ENCODE data around the gene EIF4G3.

DNA sequence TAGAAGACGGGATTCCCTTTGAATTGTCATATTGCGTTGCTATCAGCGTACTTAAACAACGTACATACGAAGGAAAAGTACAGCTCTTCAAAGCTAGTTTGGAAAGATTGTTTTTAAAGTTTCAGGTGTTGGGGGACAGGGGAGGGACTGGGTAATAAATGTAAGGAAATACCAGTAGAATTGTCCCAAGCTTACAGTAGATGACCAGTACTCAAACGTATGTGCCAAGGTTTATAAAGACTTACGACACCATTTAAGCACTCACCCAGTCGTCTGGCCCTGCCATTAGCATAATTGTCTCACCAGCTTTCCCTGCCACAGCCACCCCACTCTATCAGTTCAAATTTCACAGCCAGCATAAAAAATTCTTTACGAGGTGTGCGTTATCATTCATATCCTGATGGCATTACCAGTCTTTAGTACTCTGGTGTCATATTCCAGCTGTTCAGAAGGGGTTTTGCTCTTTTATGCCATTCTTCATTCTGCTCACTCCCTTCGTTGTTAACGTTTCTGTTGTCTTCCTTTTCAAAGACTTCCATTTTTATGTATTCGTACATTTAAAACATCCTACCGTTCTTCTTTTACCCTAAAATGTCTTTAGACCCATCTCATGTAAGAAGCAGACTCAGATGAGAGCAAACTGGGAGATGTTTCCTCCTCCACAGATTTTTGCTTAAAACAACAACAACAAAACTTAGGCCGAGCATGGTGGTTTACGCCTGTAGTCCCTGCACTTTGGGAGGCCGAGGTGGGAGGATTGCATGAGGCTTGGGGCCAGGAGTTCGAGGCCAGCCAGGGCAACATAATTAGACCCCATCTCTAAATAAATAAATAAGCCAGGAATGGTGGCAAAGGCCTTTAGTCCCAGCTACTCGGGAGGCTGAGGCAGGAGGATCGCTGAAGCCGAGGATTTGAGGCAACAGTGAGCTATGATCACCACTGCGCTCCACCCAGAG lies 388.6 kb downstream of the EIF4G3 start:
- TF ChIP-seq, protein P1, sequence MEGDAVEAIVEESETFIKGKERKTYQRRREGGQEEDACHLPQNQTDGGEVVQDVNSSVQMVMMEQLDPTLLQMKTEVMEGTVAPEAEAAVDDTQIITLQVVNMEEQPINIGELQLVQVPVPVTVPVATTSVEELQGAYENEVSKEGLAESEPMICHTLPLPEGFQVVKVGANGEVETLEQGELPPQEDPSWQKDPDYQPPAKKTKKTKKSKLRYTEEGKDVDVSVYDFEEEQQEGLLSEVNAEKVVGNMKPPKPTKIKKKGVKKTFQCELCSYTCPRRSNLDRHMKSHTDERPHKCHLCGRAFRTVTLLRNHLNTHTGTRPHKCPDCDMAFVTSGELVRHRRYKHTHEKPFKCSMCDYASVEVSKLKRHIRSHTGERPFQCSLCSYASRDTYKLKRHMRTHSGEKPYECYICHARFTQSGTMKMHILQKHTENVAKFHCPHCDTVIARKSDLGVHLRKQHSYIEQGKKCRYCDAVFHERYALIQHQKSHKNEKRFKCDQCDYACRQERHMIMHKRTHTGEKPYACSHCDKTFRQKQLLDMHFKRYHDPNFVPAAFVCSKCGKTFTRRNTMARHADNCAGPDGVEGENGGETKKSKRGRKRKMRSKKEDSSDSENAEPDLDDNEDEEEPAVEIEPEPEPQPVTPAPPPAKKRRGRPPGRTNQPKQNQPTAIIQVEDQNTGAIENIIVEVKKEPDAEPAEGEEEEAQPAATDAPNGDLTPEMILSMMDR (IDR thresholded peaks at IDR 0.05; ENCODE audit: extremely low read depth in 1 of 2, insufficient read depth in 1 of 2, low read depth in 1 of 2, low read length in 2 of 2) = no peak
- TF ChIP-seq JUN (IDR thresholded peaks at IDR 0.05; ENCODE audit: borderline replicate concordance, insufficient read depth, insufficient read length, low read depth) = no peak

All from endothelial cell of umbilical vein (primary cell).